ENCODE data around the gene RHAG. TPM values are rescaled to one million over a fixed set of nuclear protein-coding genes. Genes with fewer than 3 reads are reported as not detected.

Gene RHAG
- total and polyA plus RNA-seq, 7 donors = 0.81 to 1.4 (median 0.83) TPM; not detected in 4

DNA sequence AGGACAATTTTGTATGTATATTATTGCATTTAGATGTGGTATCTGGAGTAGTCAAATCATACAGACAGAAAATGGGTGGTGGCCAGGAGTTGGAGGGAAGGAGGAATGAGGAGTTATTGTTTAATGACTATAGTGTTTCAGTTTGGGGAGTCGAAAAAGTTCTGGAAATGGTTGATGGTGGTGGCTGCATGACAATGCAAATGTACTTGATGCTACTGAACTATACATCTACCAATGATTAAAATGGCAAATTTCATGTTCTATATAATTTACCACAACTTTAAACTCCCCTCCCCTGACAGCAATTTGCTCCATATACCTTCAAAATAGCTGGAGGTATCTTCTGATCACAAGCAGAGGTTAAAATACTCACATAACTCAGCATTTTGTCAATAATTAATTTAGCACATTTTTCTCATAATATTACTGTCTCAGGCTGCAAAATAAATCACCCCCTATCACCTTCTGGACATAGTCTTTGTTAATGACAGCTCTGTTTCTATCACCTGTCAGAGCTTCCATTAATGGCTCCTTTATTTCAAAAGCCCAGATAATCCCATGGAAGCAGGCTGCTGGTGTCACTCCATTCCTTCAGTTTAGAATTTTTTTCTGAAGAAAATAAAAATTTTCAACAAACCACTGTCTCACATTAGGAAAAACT is 25.7 kb upstream of the RHAG start:
- DNase-seq = no peak
- intact Hi-C loops (cut with DNase I) = no loop called here
- Histone ChIP-seq H3K36me3 (no peaks in the 10 kb centered on the region), H3K27ac (no peak overlapping the region), H3K27me3 (no peaks in the 10 kb centered on the region), H3K4me3 (no peak overlapping the region), H3K4me1 (no peaks in the 10 kb centered on the region), H3K9me3 (no peaks in the 10 kb centered on the region)
- TF ChIP-seq, protein P1, sequence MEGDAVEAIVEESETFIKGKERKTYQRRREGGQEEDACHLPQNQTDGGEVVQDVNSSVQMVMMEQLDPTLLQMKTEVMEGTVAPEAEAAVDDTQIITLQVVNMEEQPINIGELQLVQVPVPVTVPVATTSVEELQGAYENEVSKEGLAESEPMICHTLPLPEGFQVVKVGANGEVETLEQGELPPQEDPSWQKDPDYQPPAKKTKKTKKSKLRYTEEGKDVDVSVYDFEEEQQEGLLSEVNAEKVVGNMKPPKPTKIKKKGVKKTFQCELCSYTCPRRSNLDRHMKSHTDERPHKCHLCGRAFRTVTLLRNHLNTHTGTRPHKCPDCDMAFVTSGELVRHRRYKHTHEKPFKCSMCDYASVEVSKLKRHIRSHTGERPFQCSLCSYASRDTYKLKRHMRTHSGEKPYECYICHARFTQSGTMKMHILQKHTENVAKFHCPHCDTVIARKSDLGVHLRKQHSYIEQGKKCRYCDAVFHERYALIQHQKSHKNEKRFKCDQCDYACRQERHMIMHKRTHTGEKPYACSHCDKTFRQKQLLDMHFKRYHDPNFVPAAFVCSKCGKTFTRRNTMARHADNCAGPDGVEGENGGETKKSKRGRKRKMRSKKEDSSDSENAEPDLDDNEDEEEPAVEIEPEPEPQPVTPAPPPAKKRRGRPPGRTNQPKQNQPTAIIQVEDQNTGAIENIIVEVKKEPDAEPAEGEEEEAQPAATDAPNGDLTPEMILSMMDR (IDR thresholded peaks at IDR 0.05) = no peak
- TF ChIP-seq EP300 (IDR thresholded peaks at IDR 0.05) (no peak), POLR2A (IDR thresholded peaks at IDR 0.05) (no peak), POLR2AphosphoS5 (IDR thresholded peaks at IDR 0.05) (no peak)
- 71 to 90% methylated on average over 1 of the region's 1 CpG for WGBS, 2 donors

- H3K4me1 ChIP-seq = no peaks in the 10 kb centered on the region
- H3K36me3 ChIP-seq = no peaks in the 10 kb centered on the region
- no peaks in the 10 kb centered on the region for H3K27me3 ChIP-seq
- TF ChIP-seq POLR2AphosphoS5 (IDR thresholded peaks at IDR 0.05) (no peak), EP300 (IDR thresholded peaks at IDR 0.05) (no peak), POLR2A (IDR thresholded peaks at IDR 0.05) (no peak)
- TF ChIP-seq, protein P1 (IDR thresholded peaks at IDR 0.05) = no peak
- no peaks in the 10 kb centered on the region for H3K9me3 ChIP-seq
- no peak for DNase-seq
- WGBS, 2 donors = 95% methylated on average over 1 of the region's 1 CpG
- H3K4me3 ChIP-seq = no peak overlapping the region
- intact Hi-C loops (cut with DNase I) = no loop called here
- H3K27ac ChIP-seq = no peak overlapping the region
These were observed 17.3 kb upstream of the RHAG start for GRCh38 chr6:49653942-49654341.

DNA sequence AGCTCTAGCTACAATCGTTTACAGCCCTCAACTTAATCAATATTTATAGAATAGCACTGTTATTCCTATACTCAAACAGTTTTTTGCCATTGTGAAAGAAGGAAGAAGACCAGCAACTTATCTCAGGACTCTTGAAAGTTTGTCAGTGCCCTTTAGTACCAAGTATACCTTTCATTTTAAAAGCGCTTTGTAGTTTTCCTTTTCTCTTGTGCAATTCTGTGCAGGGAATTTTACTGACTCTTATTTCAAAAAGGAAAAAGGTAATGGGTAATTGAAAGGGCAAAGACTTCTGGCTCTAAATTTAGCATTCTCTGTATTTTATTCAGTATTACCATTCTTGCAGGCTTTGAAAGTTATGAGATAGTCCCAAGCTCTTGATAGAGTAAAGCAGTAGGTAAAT is 16.8 kb upstream of the RHAG start:
- 53 to 77% methylated on average over 2 of the region's 2 CpGs for WGBS, 2 donors
- no peaks in the 10 kb centered on the region for H3K36me3 ChIP-seq
- H3K27me3 ChIP-seq = no peaks in the 10 kb centered on the region
- TF ChIP-seq, protein P1 (IDR thresholded peaks at IDR 0.05) = no peak
- TF ChIP-seq POLR2A (IDR thresholded peaks at IDR 0.05) = no peak
- TF ChIP-seq POLR2AphosphoS5 (IDR thresholded peaks at IDR 0.05) = no peak
- no peak for TF ChIP-seq EP300 (IDR thresholded peaks at IDR 0.05)
- H3K4me3 ChIP-seq = no peak overlapping the region
- H3K4me1 ChIP-seq = no peaks in the 10 kb centered on the region
- DNase-seq = no peak
- no peaks in the 10 kb centered on the region for H3K9me3 ChIP-seq
- intact Hi-C loops (cut with DNase I) = no loop called here
- no peak overlapping the region for H3K27ac ChIP-seq

DNA sequence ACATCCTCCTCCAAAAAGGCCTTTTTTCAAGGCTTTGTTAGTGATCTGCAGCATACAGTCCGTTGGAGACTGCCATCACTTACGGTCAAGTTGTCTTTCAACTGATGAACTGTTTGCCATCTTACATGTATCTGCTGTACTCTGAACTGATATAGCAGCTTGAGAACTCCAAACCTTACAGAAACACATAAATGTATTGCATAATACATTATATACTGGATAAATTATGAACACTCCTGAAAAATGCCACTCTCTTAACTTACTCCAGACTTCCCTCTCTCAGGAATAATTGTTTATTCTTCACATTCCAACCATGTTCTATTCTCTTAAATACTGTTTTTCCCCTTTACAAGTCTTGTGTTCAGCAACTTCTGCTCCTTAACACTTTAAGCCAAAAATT is 14.6 kb upstream of the RHAG start:
- intact Hi-C loops (cut with DNase I) = no loop called here
- 79 to 84% methylated on average over 2 of the region's 2 CpGs for WGBS, 2 donors
- H3K9me3 ChIP-seq = no peaks in the 10 kb centered on the region
- TF ChIP-seq EP300 (IDR thresholded peaks at IDR 0.05) = no peak
- no peak for TF ChIP-seq POLR2AphosphoS5 (IDR thresholded peaks at IDR 0.05)
- H3K36me3 ChIP-seq = no peaks in the 10 kb centered on the region
- no peak overlapping the region for H3K27ac ChIP-seq
- H3K4me3 ChIP-seq = no peak overlapping the region
- DNase-seq = no peak
- H3K27me3 ChIP-seq = no peaks in the 10 kb centered on the region
- H3K4me1 ChIP-seq = no peaks in the 10 kb centered on the region

DNA sequence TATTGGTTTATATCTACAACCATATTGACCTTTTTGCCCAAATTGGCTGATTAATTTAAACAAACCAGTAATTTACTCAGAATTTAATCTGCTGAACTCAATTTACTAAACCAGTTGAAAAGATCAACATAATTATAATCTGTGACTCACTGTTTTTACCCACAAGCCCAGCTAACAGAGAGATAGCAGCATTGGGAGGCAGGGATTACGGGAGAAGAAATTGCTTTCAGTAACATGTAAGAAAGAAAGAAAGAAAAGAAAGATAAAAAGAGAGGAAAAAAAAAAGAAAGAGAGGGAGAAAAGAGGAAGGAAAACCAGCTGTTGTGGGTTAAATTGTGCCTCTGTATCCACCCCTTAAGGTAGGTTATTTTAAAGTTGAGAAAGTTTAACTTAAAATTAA is 13.3 kb upstream of the RHAG start:
- H3K27me3 ChIP-seq = no peaks in the 10 kb centered on the region
- no peaks in the 10 kb centered on the region for H3K4me1 ChIP-seq
- H3K36me3 ChIP-seq = no peaks in the 10 kb centered on the region
- no peak overlapping the region for H3K27ac ChIP-seq
- H3K4me3 ChIP-seq = no peak overlapping the region
- no peaks in the 10 kb centered on the region for H3K9me3 ChIP-seq
- DNase-seq = no peak
- TF ChIP-seq POLR2A (IDR thresholded peaks at IDR 0.05) (no peak), EP300 (IDR thresholded peaks at IDR 0.05) (no peak), POLR2AphosphoS5 (IDR thresholded peaks at IDR 0.05) (no peak)
- TF ChIP-seq, protein P1 (IDR thresholded peaks at IDR 0.05) = no peak
- WGBS, 2 donors = 60 to 71% methylated on average over 1 of the region's 1 CpG
- intact Hi-C loops (cut with DNase I) = no loop called here

All from sigmoid colon (tissue), 7 donors.